ENCODE results near the gene SPACDR. TPM values are rescaled to one million over a fixed set of nuclear protein-coding genes. Genes with fewer than 3 reads are reported as not detected.

The SPACDR gene
- total RNA-seq, 1 experiment from 2014 or later = not detected

GRCh38 chr7:100482728-100483089 is 18.6 kb upstream of the SPACDR start:
- peak overlapping the region; percentile 27 for H3K4me2 ChIP-seq (ENCODE audit: insufficient read depth, insufficient read length, low read length)
- H2BK12ac ChIP-seq (ENCODE audit: insufficient read length, low read depth, low read length) = no peak overlapping the region
- no peak overlapping the region for H3K27ac ChIP-seq (ENCODE audit: insufficient read length, low read depth, low read length)
- H2BK120ac ChIP-seq (ENCODE audit: low read depth, low read length, poor library complexity, severe bottlenecking) = no peak overlapping the region
- no peak overlapping the region for H3K4ac ChIP-seq (ENCODE audit: low read depth, low read length)
- WGBS (ENCODE audit: extremely low coverage, insufficient read length, low lambda C conversion rate) = no CpG with 5 or more reads among the region's 14 CpGs
- no peaks in the 10 kb centered on the region for H3K79me1 ChIP-seq (ENCODE audit: insufficient read depth, low read depth, low read length, poor library complexity, severe bottlenecking)
- H2AFZ ChIP-seq (ENCODE audit: low read length) = no peak overlapping the region
- no peak overlapping the region for H3T11ph ChIP-seq (ENCODE audit: low read length)
- H2BK15ac ChIP-seq (ENCODE audit: low read depth, low read length) = no peak overlapping the region
- peak overlapping the region in 2 of 3 experiments; percentile 70 to 77; a peak in 2 of 7 replicates for H3K27ac Mint-ChIP-seq
- H4K91ac ChIP-seq (ENCODE audit: insufficient read length, low read depth, low read length) = no peak overlapping the region
- no peak overlapping the region for H2BK20ac ChIP-seq (ENCODE audit: low read depth, low read length, poor library complexity, severe bottlenecking)
- H3K9me3 ChIP-seq (ENCODE audit: control insufficient read depth, low read depth, low read length) = no peaks in the 10 kb centered on the region
- no peak overlapping the region for H3K9ac ChIP-seq (ENCODE audit: extremely low read depth, insufficient read length, low read length)
- peaks cover 0 to 2% of the 10 kb centered on the region in 2 experiments; a peak in 2 of 5 replicates for H3K9me3 Mint-ChIP-seq
- H3K14ac ChIP-seq (ENCODE audit: insufficient read depth, low read length) = no peak overlapping the region
- H3K23me2 ChIP-seq (ENCODE audit: insufficient read length, low read depth, low read length, poor library complexity, severe bottlenecking) = peaks cover 13% of the 10 kb centered on the region
- no peak overlapping the region for H3K23ac ChIP-seq (ENCODE audit: insufficient read length, low read depth, low read length)
- no peaks in the 10 kb centered on the region; the same call in 1 of the 2 replicates for H3K4me1 ChIP-seq (ENCODE audit: insufficient read depth, low read length)
- DNase-seq = no peak
- H3K4me3 Mint-ChIP-seq = peak overlapping the region; percentile 70 to 86
- H3K27me3 ChIP-seq (ENCODE audit: insufficient read depth, low read length) = no peaks in the 10 kb centered on the region
- no peak overlapping the region for H4K8ac ChIP-seq (replicated peaks; ENCODE audit: insufficient read length, low read depth, low read length)
- no peak overlapping the region for H3K56ac ChIP-seq (ENCODE audit: insufficient read length, low read depth, low read length)
- no peak for TF ChIP-seq CTCF (conservative IDR thresholded peaks at IDR 0.05)
- H2AK5ac ChIP-seq (ENCODE audit: insufficient read length, low read length) = no peak overlapping the region
- H3K18ac ChIP-seq (ENCODE audit: insufficient read length, low read depth, low read length) = no peak overlapping the region
- H3K4me1 Mint-ChIP-seq = peaks cover 24 to 41% of the 10 kb centered on the region in 2 experiments
- no peaks in the 10 kb centered on the region for H4K20me1 ChIP-seq (ENCODE audit: control insufficient read depth, insufficient read depth, insufficient read length)
- H4K5ac ChIP-seq (ENCODE audit: insufficient read length, low read depth, low read length) = no peak overlapping the region
- no peak overlapping the region for H2BK5ac ChIP-seq (ENCODE audit: insufficient read length, low read length)
- 0 out of 7 replicates have a peak, but pooled peaks cover 0 to 4% (median 0%) of the 10 kb centered on the region in 3 experiments for H3K36me3 Mint-ChIP-seq (ENCODE audit: insufficient read depth in 1 of 3, low read depth in 3 of 3)
- H3K79me2 ChIP-seq (ENCODE audit: insufficient read depth, low read length) = no peaks in the 10 kb centered on the region
- H3K27me3 Mint-ChIP-seq (ENCODE audit: low read depth) = no peaks in the 10 kb centered on the region

Measured in H9 (cell line).